Measurements from ENCODE around the gene ANKS1A.
A peak's percentile ranks its signal among the peaks of the same experiment; 100 is the strongest.
"Not testable (repeated sequence)": the region's sequence is repeated elsewhere in the genome, so short reads cannot be mapped to it uniquely, and the experiment has no call there.

ANKS1A gene

GRCh38 chr6:35092362-35093117 lies 203.5 kb downstream of the ANKS1A start:
- WGBS, 2 experiments (ENCODE audit: insufficient coverage in 2 of 2), result 92 to 98% methylated on average over 5 of the region's 5 CpGs
- Histone ChIP-seq H3K4me3 (ENCODE audit: extremely low read depth, insufficient read depth, low read length, poor library complexity, severe bottlenecking) (no peak overlapping the region), H3K9me3 (ENCODE audit: control insufficient read depth, low read length) (no peaks in the 10 kb centered on the region), H3K36me3 (ENCODE audit: control insufficient read depth, insufficient read depth, low read length) (peaks cover 14% of the 10 kb centered on the region), H3K4me1 (ENCODE audit: control insufficient read depth, insufficient read depth, low read length, poor library complexity, severe bottlenecking) (peaks cover 26% of the 10 kb centered on the region), H3K27ac (ENCODE audit: low read depth, low read length, severe bottlenecking) (peak overlapping the region; percentile 34)

GRCh38 chr6:35093118-35093445 lies 204.0 kb downstream of the ANKS1A start:
- no peaks in the 10 kb centered on the region for H3K9me3 ChIP-seq (ENCODE audit: control insufficient read depth, low read length)
- H3K4me3 ChIP-seq (ENCODE audit: extremely low read depth, insufficient read depth, low read length, poor library complexity, severe bottlenecking), result no peak overlapping the region
- peaks cover 10% of the 10 kb centered on the region for H3K36me3 ChIP-seq (ENCODE audit: control insufficient read depth, insufficient read depth, low read length)
- peaks cover 29% of the 10 kb centered on the region for H3K4me1 ChIP-seq (ENCODE audit: control insufficient read depth, insufficient read depth, low read length, poor library complexity, severe bottlenecking)
- peak overlapping the region; percentile 34 for H3K27ac ChIP-seq (ENCODE audit: low read depth, low read length, severe bottlenecking)
- WGBS, 2 experiments (ENCODE audit: insufficient coverage in 2 of 2), result 93% methylated on average over 4 of the region's 5 CpGs; no CpG with 5 or more reads in 1 of the 2 experiments

GRCh38 chr6:35093783-35094182 lies 204.7 kb downstream of the ANKS1A start:
- Histone ChIP-seq H3K9me3 (ENCODE audit: control insufficient read depth, low read length) (no peaks in the 10 kb centered on the region), H3K36me3 (ENCODE audit: control insufficient read depth, insufficient read depth, low read length) (peaks cover 4% of the 10 kb centered on the region), H3K4me1 (ENCODE audit: control insufficient read depth, insufficient read depth, low read length, poor library complexity, severe bottlenecking) (peaks cover 29% of the 10 kb centered on the region), H3K27ac (ENCODE audit: low read depth, low read length, severe bottlenecking) (no peak overlapping the region), H3K4me3 (ENCODE audit: extremely low read depth, insufficient read depth, low read length, poor library complexity, severe bottlenecking) (no peak overlapping the region)
- WGBS, 2 experiments (ENCODE audit: insufficient coverage in 2 of 2), result 88 to 98% methylated on average over 5 to 6 of the region's 6 CpGs

GRCh38 chr6:35094183-35094582 lies 205.1 kb downstream of the ANKS1A start:
- 40 to 100% methylated on average over 1 to 3 of the region's 4 CpGs for WGBS, 2 experiments (ENCODE audit: insufficient coverage in 2 of 2)
- Histone ChIP-seq H3K4me1 (ENCODE audit: control insufficient read depth, insufficient read depth, low read length, poor library complexity, severe bottlenecking) (peaks cover 29% of the 10 kb centered on the region), H3K36me3 (ENCODE audit: control insufficient read depth, insufficient read depth, low read length) (peaks cover 4% of the 10 kb centered on the region), H3K9me3 (ENCODE audit: control insufficient read depth, low read length) (no peaks in the 10 kb centered on the region), H3K4me3 (ENCODE audit: extremely low read depth, insufficient read depth, low read length, poor library complexity, severe bottlenecking) (no peak overlapping the region), H3K27ac (ENCODE audit: low read depth, low read length, severe bottlenecking) (no peak overlapping the region)

GRCh38 chr6:35096129-35096862 lies 207.2 kb downstream of the ANKS1A start:
- Histone ChIP-seq H3K4me3 (ENCODE audit: extremely low read depth, insufficient read depth, low read length, poor library complexity, severe bottlenecking) (no peak overlapping the region), H3K9me3 (ENCODE audit: control insufficient read depth, low read length) (peaks cover 3% of the 10 kb centered on the region), H3K4me1 (ENCODE audit: control insufficient read depth, insufficient read depth, low read length, poor library complexity, severe bottlenecking) (peaks cover 29% of the 10 kb centered on the region), H3K27ac (ENCODE audit: low read depth, low read length, severe bottlenecking) (peak overlapping the region; percentile 77), H3K36me3 (ENCODE audit: control insufficient read depth, insufficient read depth, low read length) (no peaks in the 10 kb centered on the region)
- 27 to 43% methylated on average over 2 to 3 of the region's 4 CpGs for WGBS, 2 experiments (ENCODE audit: insufficient coverage in 2 of 2)

- H3K9me3 ChIP-seq (ENCODE audit: control insufficient read depth, low read length), result peaks cover 3% of the 10 kb centered on the region
- no peak overlapping the region for H3K4me3 ChIP-seq (ENCODE audit: extremely low read depth, insufficient read depth, low read length, poor library complexity, severe bottlenecking)
- peaks cover 22% of the 10 kb centered on the region for H3K4me1 ChIP-seq (ENCODE audit: control insufficient read depth, insufficient read depth, low read length, poor library complexity, severe bottlenecking)
- 86 to 92% methylated on average over 4 to 5 of the region's 5 CpGs for WGBS, 2 experiments (ENCODE audit: insufficient coverage in 2 of 2)
- no peaks in the 10 kb centered on the region for H3K36me3 ChIP-seq (ENCODE audit: control insufficient read depth, insufficient read depth, low read length)
- no peak overlapping the region for H3K27ac ChIP-seq (ENCODE audit: low read depth, low read length, severe bottlenecking)
Measured at GRCh38 chr6:35099116-35099515, 210.1 kb downstream of the ANKS1A start.

- WGBS, 2 experiments (ENCODE audit: insufficient coverage in 2 of 2), result 95 to 100% methylated on average over 1 to 3 of the region's 3 CpGs
- peaks cover 6% of the 10 kb centered on the region for H3K9me3 ChIP-seq (ENCODE audit: control insufficient read depth, low read length)
- H3K36me3 ChIP-seq (ENCODE audit: control insufficient read depth, insufficient read depth, low read length), result no peaks in the 10 kb centered on the region
- H3K27ac ChIP-seq (ENCODE audit: low read depth, low read length, severe bottlenecking), result no peak overlapping the region
- H3K4me1 ChIP-seq (ENCODE audit: control insufficient read depth, insufficient read depth, low read length, poor library complexity, severe bottlenecking), result no peaks in the 10 kb centered on the region
- H3K4me3 ChIP-seq (ENCODE audit: extremely low read depth, insufficient read depth, low read length, poor library complexity, severe bottlenecking), result no peak overlapping the region
Measured at GRCh38 chr6:35105078-35105477, 216.0 kb downstream of the ANKS1A start.

- H3K27ac ChIP-seq (ENCODE audit: low read depth, low read length, severe bottlenecking); H3K36me3 ChIP-seq (ENCODE audit: control insufficient read depth, insufficient read depth, low read length); H3K4me3 ChIP-seq (ENCODE audit: extremely low read depth, insufficient read depth, low read length, poor library complexity, severe bottlenecking); H3K9me3 ChIP-seq (ENCODE audit: control insufficient read depth, low read length); H3K4me1 ChIP-seq (ENCODE audit: control insufficient read depth, insufficient read depth, low read length, poor library complexity, severe bottlenecking): not testable (repeated sequence)
- 89 to 94% methylated on average over 4 to 6 of the region's 6 CpGs for WGBS, 2 experiments (ENCODE audit: insufficient coverage in 2 of 2)
Measured at GRCh38 chr6:35106061-35106460, 217.0 kb downstream of the ANKS1A start.

GRCh38 chr6:35107208-35107607 lies 218.2 kb downstream of the ANKS1A start:
- not testable (repeated sequence) for H3K4me3 ChIP-seq (ENCODE audit: extremely low read depth, insufficient read depth, low read length, poor library complexity, severe bottlenecking); H3K9me3 ChIP-seq (ENCODE audit: control insufficient read depth, low read length); H3K27ac ChIP-seq (ENCODE audit: low read depth, low read length, severe bottlenecking); H3K4me1 ChIP-seq (ENCODE audit: control insufficient read depth, insufficient read depth, low read length, poor library complexity, severe bottlenecking); H3K36me3 ChIP-seq (ENCODE audit: control insufficient read depth, insufficient read depth, low read length)
- 92% methylated on average over 5 to 7 of the region's 8 CpGs for WGBS, 2 experiments (ENCODE audit: insufficient coverage in 2 of 2)

- H3K4me1 ChIP-seq (ENCODE audit: control insufficient read depth, insufficient read depth, low read length, poor library complexity, severe bottlenecking); H3K27ac ChIP-seq (ENCODE audit: low read depth, low read length, severe bottlenecking); H3K36me3 ChIP-seq (ENCODE audit: control insufficient read depth, insufficient read depth, low read length); H3K4me3 ChIP-seq (ENCODE audit: extremely low read depth, insufficient read depth, low read length, poor library complexity, severe bottlenecking); H3K9me3 ChIP-seq (ENCODE audit: control insufficient read depth, low read length): not testable (repeated sequence)
- 83 to 88% methylated on average over 3 of the region's 5 CpGs for WGBS, 2 experiments (ENCODE audit: insufficient coverage in 2 of 2)
Measured at GRCh38 chr6:35107761-35108160, 218.7 kb downstream of the ANKS1A start.

- Histone ChIP-seq H3K4me3 (ENCODE audit: extremely low read depth, insufficient read depth, low read length, poor library complexity, severe bottlenecking) (no peak overlapping the region), H3K27ac (ENCODE audit: low read depth, low read length, severe bottlenecking) (no peak overlapping the region), H3K9me3 (ENCODE audit: control insufficient read depth, low read length) (peaks cover 9% of the 10 kb centered on the region), H3K4me1 (ENCODE audit: control insufficient read depth, insufficient read depth, low read length, poor library complexity, severe bottlenecking) (no peaks in the 10 kb centered on the region), H3K36me3 (ENCODE audit: control insufficient read depth, insufficient read depth, low read length) (no peaks in the 10 kb centered on the region)
- no CpG with 5 or more reads among the region's 2 CpGs for WGBS, 2 experiments (ENCODE audit: insufficient coverage in 2 of 2)
Measured at GRCh38 chr6:35108309-35108885, 219.3 kb downstream of the ANKS1A start.
